Nephron (organoid): ENCODE results near the gene GPR4.

Experiments
- H3K27ac Mint-ChIP-seq, 3 experiments: 2 replicates each; pipeline ENCODE4 v1.8.0; 2020; ENCODE audit warnings: mixed read lengths in 3 of 3, mild to moderate bottlenecking in 2 of 3, moderate library complexity in 1 of 3
- H3K27me3 Mint-ChIP-seq: 2 replicates; pipeline ENCODE4 v1.8.0; 2021; ENCODE audit warnings: low read depth, mild to moderate bottlenecking, moderate library complexity, mixed read lengths
- H3K36me3 Mint-ChIP-seq: 2 replicates; pipeline ENCODE4 v1.8.0; 2020; ENCODE audit warnings: low read depth, mixed read lengths
- H3K4me1 Mint-ChIP-seq: 2 replicates; pipeline ENCODE4 v1.8.0; 2020; ENCODE audit warnings: mixed read lengths
- H3K4me3 Mint-ChIP-seq, 3 experiments: 2 replicates each; pipeline ENCODE4 v1.8.0; 2020; ENCODE audit warnings: mild to moderate bottlenecking in 3 of 3, mixed read lengths in 3 of 3, moderate library complexity in 2 of 3
- H3K9me3 Mint-ChIP-seq: 2 replicates; pipeline ENCODE4 v1.8.0; 2020; ENCODE audit warnings: mixed read lengths
- CTCF ChIP-seq, 3 experiments: fragments of 200-600 bp; sonication (generic); IDR thresholded peaks; one replicate each; pipeline ENCODE4 v1.5.0; 2021; ENCODE audit warnings: antibody characterized with exemption in 3 of 3; ENCODE audit not compliant: unreplicated experiment in 3 of 3

The GPR4 gene

GRCh38 chr19:45589768-45590167 is 12.2 kb downstream of the GPR4 start:
- Mint-ChIP-seq H3K27ac (peak overlapping the region in 1 of 3 experiments; percentile 21), H3K4me3 (no peak overlapping the region), H3K4me1 (no peaks in the 10 kb centered on the region), H3K27me3 (peaks cover 42% of the 10 kb centered on the region), H3K36me3 (no peaks in the 10 kb centered on the region), H3K9me3 (no peaks in the 10 kb centered on the region)
- TF ChIP-seq CTCF (IDR thresholded peaks at IDR 0.05; ENCODE audit: unreplicated experiment in 3 of 3): no peak

- H3K9me3 Mint-ChIP-seq: no peaks in the 10 kb centered on the region
- H3K4me3 Mint-ChIP-seq: no peak overlapping the region
- no peak overlapping the region for H3K27ac Mint-ChIP-seq
- no peaks in the 10 kb centered on the region for H3K4me1 Mint-ChIP-seq
- no peak for TF ChIP-seq CTCF (IDR thresholded peaks at IDR 0.05; ENCODE audit: unreplicated experiment in 3 of 3)
- peaks cover 36% of the 10 kb centered on the region for H3K27me3 Mint-ChIP-seq
- no peaks in the 10 kb centered on the region for H3K36me3 Mint-ChIP-seq
Observed at GRCh38 chr19:45587873-45588272, 14.1 kb downstream of the GPR4 start.

GRCh38 chr19:45585158-45585577 is 16.8 kb downstream of the GPR4 start:
- Mint-ChIP-seq H3K27ac (peak overlapping the region; percentile 87 to 98 (median 96)), H3K4me1 (no peaks in the 10 kb centered on the region), H3K4me3 (peak overlapping the region; percentile 86 to 96 (median 94)), H3K36me3 (no peaks in the 10 kb centered on the region), H3K27me3 (peaks cover 9% of the 10 kb centered on the region), H3K9me3 (no peaks in the 10 kb centered on the region)
- no peak for TF ChIP-seq CTCF (IDR thresholded peaks at IDR 0.05; ENCODE audit: unreplicated experiment in 3 of 3)

GRCh38 chr19:45584332-45585157 is 17.5 kb downstream of the GPR4 start, which contains the start of gene OPA3:
OPA3 (minus strand) TSS chr19:45584802; CDS start chr19:45584764, 38 bp downstream.
- Mint-ChIP-seq H3K4me1 (no peaks in the 10 kb centered on the region), H3K27me3 (peaks cover 4% of the 10 kb centered on the region), H3K36me3 (no peaks in the 10 kb centered on the region), H3K9me3 (no peaks in the 10 kb centered on the region), H3K4me3 (peak within 1 kb of the TSS; percentile 86 to 96 (median 94)), H3K27ac (peak within 1 kb of the TSS; percentile 87 to 98 (median 96))
- TF ChIP-seq CTCF (IDR thresholded peaks at IDR 0.05; ENCODE audit: unreplicated experiment in 3 of 3): peak; percentile 17 to 43 (median 23)

GRCh38 chr19:45581576-45581975 is 20.4 kb downstream of the GPR4 start:
- Mint-ChIP-seq H3K36me3 (no peaks in the 10 kb centered on the region), H3K27ac (peak overlapping the region in 2 of 3 experiments; percentile 43 to 75), H3K27me3 (no peaks in the 10 kb centered on the region), H3K4me1 (peaks cover 19% of the 10 kb centered on the region), H3K9me3 (no peaks in the 10 kb centered on the region), H3K4me3 (peak overlapping the region; percentile 67 to 77 (median 75))
- no peak for TF ChIP-seq CTCF (IDR thresholded peaks at IDR 0.05; ENCODE audit: unreplicated experiment in 3 of 3)
